T1000 (cell line): ENCODE results near the gene CLHC1.
"Not testable (repeated sequence)": the region's sequence is repeated elsewhere in the genome, so short reads cannot be mapped to it uniquely, and the experiment has no call there.

Experiments used
- DNase-seq: peaks from one replicate; lab custom pipeline; 2025; ENCODE audit warnings: mixed read lengths; lab: John Stamatoyannopoulos, UW

CLHC1 gene

DNA sequence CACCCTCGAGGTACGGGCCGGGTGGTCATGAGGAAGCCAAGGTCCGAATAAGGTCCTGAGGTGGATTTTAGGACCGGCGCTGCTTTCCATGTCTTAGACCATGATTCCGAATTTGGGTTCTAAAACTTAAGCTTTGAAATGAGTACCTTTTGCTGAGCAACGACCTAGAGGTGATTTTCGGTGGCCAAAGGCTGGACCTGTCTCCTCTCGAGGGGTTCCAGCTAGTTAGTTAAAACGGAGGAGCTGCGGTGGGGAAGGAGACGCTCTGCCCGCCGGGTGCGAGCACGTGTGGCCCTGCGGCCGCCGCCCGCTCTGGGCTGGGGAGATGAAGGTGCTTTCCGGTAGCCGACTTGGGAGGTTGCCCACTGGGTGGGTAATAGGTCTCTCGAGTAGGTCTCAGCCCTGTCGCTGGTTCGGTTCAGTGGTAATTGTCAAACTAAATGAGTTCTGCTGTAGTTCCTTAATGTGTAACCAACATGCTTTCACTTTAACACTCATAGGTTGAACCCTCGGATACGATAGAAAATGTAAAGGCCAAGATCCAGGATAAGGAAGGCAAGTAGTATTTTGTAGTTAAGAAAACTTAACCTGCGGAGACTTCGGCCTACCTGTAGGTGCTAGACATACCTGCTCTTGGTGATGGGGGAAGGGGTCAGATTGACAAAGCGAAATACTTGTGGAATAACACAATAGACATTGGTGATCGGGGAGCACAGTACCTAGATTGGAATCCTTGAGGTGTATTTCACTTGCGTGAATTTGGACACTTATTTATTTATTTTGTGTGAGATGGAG is 967 bp upstream of the CLHC1 start:
- no peak for DNase-seq

DNA sequence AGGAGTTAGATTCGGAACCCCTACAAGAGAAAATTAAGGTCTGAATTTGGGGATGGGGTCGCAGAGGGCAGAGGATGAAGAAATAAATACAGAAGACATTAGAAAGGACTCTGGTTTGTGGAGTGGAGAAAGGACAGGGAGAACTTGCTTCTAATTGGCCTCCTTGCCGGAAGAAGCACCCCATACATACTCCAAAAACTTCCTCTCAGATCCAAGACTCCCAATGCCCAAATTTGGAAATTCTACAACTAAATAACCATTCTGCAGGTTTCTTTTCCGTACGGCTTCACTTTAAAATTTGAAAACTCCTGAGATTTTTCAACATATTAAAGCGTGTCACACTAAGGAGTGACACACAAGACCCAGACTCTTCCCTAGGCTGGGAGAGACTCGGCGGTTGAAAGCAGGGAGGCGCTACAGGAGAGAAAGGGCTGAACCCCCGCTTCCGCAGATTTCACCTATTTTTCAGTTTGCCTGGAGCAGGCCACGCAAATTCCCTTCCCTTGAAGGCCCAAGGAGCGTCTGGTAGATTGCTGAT is 478 bp downstream of the CLHC1 start:
- no peak for DNase-seq

- no peak for DNase-seq
Measured at GRCh38 chr2:55230551-55230950, 1.5 kb downstream of the CLHC1 start.

GRCh38 chr2:55229221-55229620 is 2.9 kb downstream of the CLHC1 start:
- no peak for DNase-seq

DNA sequence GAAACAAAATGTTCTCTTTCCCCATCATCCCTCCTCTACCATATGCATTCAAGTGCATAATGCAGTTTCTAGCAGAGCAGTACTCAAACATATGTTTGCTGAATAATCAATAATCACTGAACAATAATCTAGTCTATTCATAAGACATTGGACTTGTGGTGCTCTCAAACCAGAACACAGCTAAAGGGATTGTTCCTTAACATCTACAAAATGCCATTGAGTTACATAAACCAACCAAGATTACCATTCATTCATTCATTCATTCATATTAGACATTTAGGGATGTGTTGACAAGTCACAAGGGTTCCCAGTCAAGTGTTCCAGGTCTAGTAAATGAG is 3.9 kb downstream of the CLHC1 start:
- no peak for DNase-seq

- not testable (repeated sequence) for DNase-seq
Measured at GRCh38 chr2:55227437-55228225, 4.5 kb downstream of the CLHC1 start.

DNA sequence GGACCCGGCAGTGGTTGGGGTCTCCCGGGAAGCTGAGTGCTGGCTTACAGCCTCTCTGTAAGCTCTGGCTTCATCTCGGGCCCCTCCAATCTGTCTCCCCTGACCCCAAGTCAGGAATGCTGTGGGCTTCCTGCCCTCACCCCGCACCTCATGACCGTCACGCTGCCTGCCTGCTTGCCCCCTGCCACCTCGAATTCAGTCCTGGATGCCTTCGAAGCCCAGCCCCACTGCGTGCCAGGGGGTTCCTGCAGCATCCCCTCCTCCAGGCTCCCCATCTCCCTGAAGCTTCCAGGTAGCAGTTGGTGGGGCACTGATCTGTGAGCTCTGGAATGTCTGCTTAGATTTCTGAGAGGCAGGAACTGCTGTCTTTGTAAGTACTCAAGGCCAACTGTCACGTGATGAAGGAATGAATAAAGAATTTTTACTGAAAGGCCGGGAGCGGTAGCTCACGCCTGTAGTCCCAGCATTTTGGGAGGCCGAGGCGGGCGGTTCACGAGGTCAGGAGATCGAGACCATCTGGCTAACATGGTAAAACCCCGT is 6.5 kb downstream of the CLHC1 start:
- no peak for DNase-seq

DNA sequence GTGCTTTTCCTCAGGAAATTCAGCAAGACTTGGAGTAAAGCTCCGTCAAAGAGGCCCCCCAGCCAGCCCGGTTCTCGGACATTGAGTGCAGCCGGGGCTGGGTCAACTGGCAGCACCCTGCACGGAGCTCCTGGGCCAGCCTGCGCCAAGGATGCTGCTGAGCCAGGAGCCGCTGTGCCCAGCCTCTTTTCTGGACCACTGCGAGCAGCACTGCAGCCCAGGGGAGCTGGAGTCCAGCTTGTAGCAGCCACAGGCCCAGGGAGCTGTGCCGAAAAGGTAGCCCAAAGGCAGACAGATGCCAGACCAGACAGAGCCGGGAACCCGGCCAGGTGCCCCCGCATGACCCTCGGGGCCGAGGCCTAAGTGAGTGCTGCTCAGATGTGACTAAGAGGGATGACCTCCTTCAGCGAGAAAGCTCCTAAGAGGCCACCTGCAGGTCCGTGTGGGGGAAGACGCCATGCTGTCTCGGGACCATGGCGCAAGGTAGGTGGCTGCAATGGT is 7.3 kb downstream of the CLHC1 start:
- no peak for DNase-seq

DNA sequence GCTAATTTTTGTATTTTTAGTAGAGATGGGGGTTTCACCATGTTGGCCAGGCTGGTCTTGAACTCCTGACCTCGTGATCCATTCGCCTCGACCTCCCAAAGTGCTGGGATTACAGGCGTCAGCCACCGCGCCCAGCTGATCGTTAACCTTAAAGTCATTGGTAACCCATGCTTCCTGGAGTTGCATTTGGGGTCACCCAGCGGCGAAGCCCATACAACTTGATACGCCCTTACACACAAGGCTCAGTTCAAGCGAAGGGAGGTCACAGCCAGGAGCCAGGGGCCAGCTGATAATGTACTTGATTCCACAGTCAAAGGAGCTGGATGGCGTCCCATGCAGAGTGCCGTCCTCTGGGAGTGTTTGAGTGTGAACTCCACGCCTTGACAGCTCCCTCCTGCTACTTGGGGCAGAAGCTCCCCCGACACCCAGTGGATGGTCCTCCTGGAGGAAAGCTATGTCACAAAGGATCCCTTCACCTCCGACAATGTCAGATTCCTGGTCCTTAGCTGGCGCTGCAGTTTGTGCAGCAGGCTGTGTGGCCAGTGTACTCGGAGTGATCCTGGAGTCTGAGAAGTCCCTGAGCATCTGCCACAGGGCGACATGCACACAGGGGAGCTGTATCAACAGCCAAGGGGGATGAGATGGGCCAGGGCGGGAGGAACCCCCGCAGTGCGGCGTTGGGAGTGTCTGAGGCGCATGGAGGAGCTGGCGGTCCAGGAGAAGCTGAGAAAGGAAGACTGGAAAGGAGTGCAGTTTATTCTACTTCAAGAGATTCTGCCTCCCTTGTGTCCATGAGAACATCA is 7.9 kb downstream of the CLHC1 start:
- no peak for DNase-seq

DNA sequence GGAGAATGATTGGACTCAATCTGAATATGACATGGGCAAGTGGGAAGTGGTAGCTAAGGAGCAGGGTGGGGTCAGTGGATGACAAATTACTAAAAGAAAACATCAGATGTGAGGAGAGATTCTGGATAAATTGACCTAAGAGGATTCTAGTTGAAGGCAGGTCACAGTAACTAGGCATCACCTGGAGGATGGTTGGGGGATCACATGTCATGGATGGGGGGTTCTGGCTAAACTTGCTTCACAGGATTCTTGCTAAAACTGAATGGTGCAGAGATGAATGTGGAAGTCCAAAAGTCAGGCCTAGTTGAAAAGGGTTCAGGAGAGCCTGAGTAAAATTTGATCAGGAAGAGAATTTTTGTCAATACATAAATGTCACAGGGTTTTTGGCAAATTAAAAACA is 18.3 kb downstream of the CLHC1 start:
- DNase-seq: no peak

- DNase-seq: no peak
Measured at GRCh38 chr2:55204950-55205349, 27.1 kb downstream of the CLHC1 start.

DNA sequence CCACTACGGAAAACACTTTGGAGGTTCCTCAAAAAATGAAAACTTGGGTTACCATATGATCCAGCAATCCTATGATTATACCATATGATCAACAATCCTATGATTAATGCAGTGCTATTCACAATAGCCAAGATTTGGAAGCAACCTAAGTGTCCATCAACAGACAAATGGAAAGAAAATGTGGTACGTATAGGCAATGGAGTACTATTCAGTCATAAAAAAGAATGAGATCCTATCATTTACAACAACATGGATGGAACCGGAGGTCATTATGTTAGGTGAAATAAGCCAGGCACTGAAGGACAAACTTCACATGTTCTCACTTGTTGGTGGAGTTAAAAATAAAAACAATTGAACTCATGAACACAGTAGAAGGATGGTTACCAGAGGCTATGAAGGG is 27.6 kb downstream of the CLHC1 start:
- no peak for DNase-seq

DNA sequence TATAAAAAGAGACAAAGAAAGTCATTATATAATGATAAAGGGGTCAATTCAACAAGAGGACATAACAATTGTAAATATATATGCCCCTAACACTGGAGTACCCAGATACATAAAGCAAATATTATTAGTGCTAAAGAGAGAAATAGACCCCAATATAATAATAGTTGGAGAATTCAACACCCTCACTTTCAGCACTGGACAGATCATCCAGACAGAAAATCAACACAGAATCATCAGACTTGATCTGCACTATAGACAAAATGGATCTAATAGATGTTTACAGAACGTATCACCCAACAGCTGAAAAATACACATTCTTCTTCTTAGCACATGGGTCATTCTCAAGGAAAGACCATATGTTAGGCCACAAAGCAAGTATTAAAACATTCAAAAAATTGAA is 31.7 kb downstream of the CLHC1 start:
- no peak for DNase-seq

DNA sequence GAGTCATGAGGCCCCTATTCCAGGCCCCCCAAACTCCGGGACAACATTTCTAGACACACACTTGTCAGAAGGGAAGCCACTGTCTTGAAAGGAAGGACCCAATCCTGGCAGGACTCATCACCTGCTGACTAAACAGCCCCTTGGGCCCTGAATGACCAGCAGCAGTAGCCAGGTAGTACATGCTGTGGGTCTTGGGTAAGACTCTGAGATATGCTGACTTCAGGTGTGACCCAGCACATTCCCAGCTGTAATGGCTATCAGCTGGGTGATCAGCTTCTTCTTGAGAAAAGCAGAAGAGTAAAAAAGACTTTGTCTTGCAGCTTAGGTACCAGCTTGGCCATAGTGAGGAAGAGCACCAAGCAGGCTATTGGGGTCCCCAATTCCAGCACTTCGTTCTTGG is 35.6 kb downstream of the CLHC1 start:
- DNase-seq: no peak

- not testable (repeated sequence) for DNase-seq
Measured at GRCh38 chr2:55191888-55192287, 40.2 kb downstream of the CLHC1 start.

GRCh38 chr2:55186837-55187236 is 45.3 kb downstream of the CLHC1 start:
- not testable (repeated sequence) for DNase-seq

DNA sequence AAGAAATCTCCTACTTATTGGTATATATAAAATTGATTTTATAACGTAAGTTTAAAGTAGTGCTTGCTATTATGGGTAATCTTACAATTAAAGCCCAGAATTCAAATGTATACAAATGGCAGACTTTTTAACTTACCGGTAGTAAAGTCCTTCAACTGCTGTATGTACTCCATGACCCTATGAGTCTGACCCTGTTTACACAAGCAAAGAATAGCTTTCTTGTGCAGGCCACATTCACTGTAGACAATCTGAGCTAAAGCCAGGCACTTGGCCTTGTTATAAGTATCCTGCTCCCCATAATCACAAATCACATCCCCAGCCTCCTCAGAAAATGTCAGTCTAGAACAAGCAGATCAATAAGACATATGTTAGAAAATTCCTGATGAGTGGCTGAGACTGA is 51.7 kb downstream of the CLHC1 start:
- DNase-seq: no peak

DNA sequence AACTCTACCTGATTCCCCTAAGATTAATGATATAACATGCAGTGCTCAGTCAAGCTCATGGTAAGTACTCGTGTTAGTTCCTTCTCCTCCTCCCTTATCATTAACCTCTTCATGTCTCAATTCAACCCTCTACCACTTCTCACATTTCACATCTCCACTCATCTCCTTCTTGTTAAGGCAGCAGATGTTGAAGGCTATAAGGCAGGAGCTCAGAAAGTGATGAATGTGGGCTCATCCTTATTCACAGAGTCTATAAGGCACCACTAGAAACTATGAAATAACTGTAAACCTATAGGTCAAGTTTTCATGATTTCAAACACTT is 56.0 kb downstream of the CLHC1 start:
- no peak for DNase-seq

GRCh38 chr2:55175254-55176093 is 56.6 kb downstream of the CLHC1 start:
- no peak for DNase-seq

DNA sequence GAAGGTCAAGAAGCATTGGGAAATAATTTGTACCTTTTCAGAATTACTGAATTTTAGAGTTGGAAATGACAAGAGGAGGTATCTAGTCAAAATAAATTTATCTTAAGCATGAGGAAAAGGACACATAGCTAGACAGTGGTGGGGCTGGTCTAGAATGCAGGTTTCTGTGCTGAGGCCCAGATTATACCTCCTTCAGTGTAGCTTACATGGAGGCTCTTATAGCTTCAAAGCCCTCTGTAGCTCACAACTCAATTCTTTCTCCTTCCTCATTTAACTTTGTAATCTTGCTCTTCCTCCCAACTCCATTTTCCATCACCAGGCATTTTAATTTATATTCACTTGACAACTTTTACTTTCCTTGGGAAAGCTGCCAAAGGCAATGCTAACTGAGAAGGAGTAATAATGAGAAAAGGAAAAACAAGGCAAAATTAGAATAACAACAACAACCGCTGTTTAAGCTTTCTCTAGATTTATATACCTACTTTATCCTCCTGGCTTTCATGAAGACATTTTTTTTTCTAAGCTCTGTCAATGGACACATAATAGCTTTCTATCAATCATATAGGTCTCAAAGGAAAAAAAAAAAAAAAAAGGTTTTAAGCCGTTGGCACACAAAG is 58.5 kb downstream of the CLHC1 start:
- no peak for DNase-seq

DNA sequence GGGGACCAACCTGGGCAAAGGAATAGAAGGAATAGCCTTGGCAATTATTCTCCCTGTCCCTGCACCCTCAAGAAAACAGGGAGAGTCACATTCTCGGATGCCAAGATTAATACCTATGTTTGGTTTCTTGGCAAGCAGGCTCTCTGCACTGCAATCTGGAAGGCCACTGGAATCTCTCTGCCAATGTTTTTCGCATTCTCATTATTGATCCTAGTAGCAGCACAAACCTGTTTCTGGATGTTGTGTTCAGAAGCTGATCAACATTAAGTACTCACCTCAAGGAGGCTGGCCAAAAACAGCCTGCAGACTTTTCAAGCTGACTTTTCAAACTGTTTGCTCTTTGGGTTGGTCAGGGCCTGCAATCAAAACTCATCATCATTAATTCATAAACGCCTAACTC is 62.2 kb downstream of the CLHC1 start:
- DNase-seq: no peak
